Measurements from ENCODE around the gene TRPM5. TPM values are rescaled to one million over a fixed set of nuclear protein-coding genes. Genes with fewer than 3 reads are reported as not detected.

TRPM5 gene
- polyA plus RNA-seq, 1 of the 3 experiments (the other 2 are of a cell fraction) = not detected

GRCh38 chr11:2394818-2395105, 49.6 kb downstream of the TRPM5 start:
- H3K79me2 ChIP-seq (ENCODE audit: insufficient read depth) = peaks cover 22% of the 10 kb centered on the region
- H4K20me1 ChIP-seq (ENCODE audit: insufficient read depth) = peaks cover 39% of the 10 kb centered on the region
- H3K27ac ChIP-seq (ENCODE audit: low read depth in 2 of 2, low read length in 1 of 2) = no peak overlapping the region
- peaks cover 5 to 12% of the 10 kb centered on the region in 2 experiments; a peak in 1 of 4 replicates for H3K4me1 ChIP-seq (ENCODE audit: control insufficient read depth in 1 of 2, insufficient read depth in 2 of 2, low read depth in 1 of 2, low read length in 1 of 2)
- no peaks in the 10 kb centered on the region for H3K9me2 ChIP-seq
- no peak overlapping the region for H3K4me2 ChIP-seq
- H3K9me3 ChIP-seq = no peaks in the 10 kb centered on the region
- H3K27me3 ChIP-seq (ENCODE audit: insufficient read depth) = no peaks in the 10 kb centered on the region
- no peak overlapping the region for H3K4me3 ChIP-seq (ENCODE audit: low read depth in 2 of 2, low read length in 1 of 2)
- TF ChIP-seq IRF3 (IDR thresholded peaks at IDR 0.05; ENCODE audit: low read depth, low read length) = no peak
- no peak for TF ChIP-seq GABPA (IDR thresholded peaks at IDR 0.05; ENCODE audit: low read depth)
- no peak for TF ChIP-seq YY1 (IDR thresholded peaks at IDR 0.05; ENCODE audit: low read depth)
- H3K36me3 ChIP-seq (replicated peaks in 1 of 2; ENCODE audit: control insufficient read depth in 1 of 2, insufficient read depth in 2 of 2, low read length in 1 of 2) = peaks cover 8 to 52% of the 10 kb centered on the region in 2 experiments
- 92% methylated on average over 4 of the region's 8 CpGs for WGBS (ENCODE audit: low lambda C conversion rate)
- peaks cover 7% of the 10 kb centered on the region for H3F3A ChIP-seq (replicated peaks; ENCODE audit: insufficient read depth)
- no peak for DNase-seq
- H3K9ac ChIP-seq = no peak overlapping the region
- CTCF ChIA-PET = no interaction called here
- no peak overlapping the region for H2AFZ ChIP-seq (ENCODE audit: low read depth)
- POLR2A ChIA-PET = no interaction called here

Other genes with a start within 250 kb of the TRPM5 start
- not detected in 2 replicates for gene ASCL2, start 173.9 kb downstream of the TRPM5 start, polyA plus RNA-seq (2012; rRNA removed)
- 0.03 and 0.06 TPM in 2 replicates for gene C11orf21, start 142.6 kb downstream of the TRPM5 start, polyA plus RNA-seq (2012; rRNA removed)
- gene TSPAN32, start 142.5 kb downstream of the TRPM5 start, polyA plus RNA-seq (2012; rRNA removed) = 0.12 and 0.18 TPM in 2 replicates
- 373 and 517 TPM in 2 replicates for gene CD81, start 67.2 kb downstream of the TRPM5 start, polyA plus RNA-seq (2012; rRNA removed)
- gene TSSC4, start 43.8 kb downstream of the TRPM5 start, polyA plus RNA-seq (2012; rRNA removed) = 45.1 and 45.3 TPM in 2 replicates
- gene KCNQ1, start 494 bp upstream of the TRPM5 start, polyA plus RNA-seq (2012; rRNA removed) = 0.05 and 0.15 TPM in 2 replicates

Measured in SK-N-SH (cell line).